Endothelial cell of umbilical vein (primary cell): ENCODE measurements around the gene CCNB1IP1. TPM values are rescaled to one million over a fixed set of nuclear protein-coding genes. Genes with fewer than 3 reads are reported as not detected.

Experiments
- BruUV-seq: library from RNA; stranded (reverse); fragments of 400-500 nt; replicated peaks from 2 replicates; lab custom pipeline; 2021; lab: Mats Ljungman, UMichigan
- CTCF ChIA-PET: fragments of 300-600, 350-600 bp; sonication (Branson Sonifier 250); formaldehyde crosslinking; loops from one replicate; lab custom pipeline; 2021; ENCODE audit warnings: antibody characterized with exemption, inconsistent platforms; lab: Charles Lee
- POLR2A ChIA-PET: fragments of 300-600, 350-600 bp; sonication (Branson Sonifier 250); formaldehyde crosslinking; loops from one replicate; lab custom pipeline; 2021; ENCODE audit warnings: antibody characterized with exemption, inconsistent platforms; lab: Charles Lee
- DNase-seq: peaks from one replicate; pipeline ENCODE4 v3.0.0-alpha.2; 2011; ENCODE audit warnings: low read depth, low spot score
- FAIRE-seq: peaks from 2 replicates; lab custom pipeline; 2011; peaks lifted over from hg19 to GRCh38; lab: Jason Lieb, UNC
- H2AFZ ChIP-seq: 2 replicates; pipeline ENCODE4 v1.6.0; 2012; ENCODE audit warnings: low read depth, low read length, control low read depth, inconsistent platforms
- H3K27ac ChIP-seq: 2 replicates; pipeline ENCODE4 v1.5.1; 2011; ENCODE audit warnings: low read depth, mild to moderate bottlenecking, control low read depth, low read length, moderate library complexity; ENCODE audit not compliant: insufficient read depth
- H3K27me3 ChIP-seq, 2 experiments: 2 replicates each; pipeline versions ENCODE4 v1.6.0 to v1.6.1; 2011; ENCODE audit warnings: low read length in 2 of 2, mixed read lengths in 1 of 2; ENCODE audit not compliant: control insufficient read depth in 2 of 2, insufficient read depth in 2 of 2
- H3K36me3 ChIP-seq, 2 experiments: 2 replicates in 1 of 2; 3 replicates in 1 of 2; pipeline ENCODE4 v1.5.1; 2011; ENCODE audit warnings: low read length in 2 of 2, mild to moderate bottlenecking in 1 of 2, moderate library complexity in 1 of 2; ENCODE audit not compliant: control insufficient read depth in 2 of 2, insufficient read depth in 2 of 2; ENCODE audit errors: extremely low read depth in 1 of 2
- H3K4me1 ChIP-seq: 3 replicates; pipeline ENCODE4 v1.5.1; 2011; ENCODE audit warnings: mild to moderate bottlenecking, low read length; ENCODE audit not compliant: control insufficient read depth, insufficient read depth; ENCODE audit errors: extremely low read depth
- H3K4me2 ChIP-seq: 2 replicates; pipeline ENCODE4 v1.6.1; 2011; ENCODE audit warnings: low read length, control low read depth, mixed read lengths; ENCODE audit not compliant: insufficient read depth
- H3K4me3 ChIP-seq, 3 experiments: fragments of 200-600 bp in 1 of 3; sonication (generic), shearing (Covaris generic) in 1 of 3; replicated peaks in 1 of 3; 2 replicates each; pipeline ENCODE4 v1.5.1; 2011 to 2016; ENCODE audit warnings: control low read depth in 3 of 3, low read length in 3 of 3, mild to moderate bottlenecking in 2 of 3, inconsistent platforms in 1 of 3, low read depth in 1 of 3, moderate library complexity in 1 of 3; ENCODE audit not compliant: insufficient read depth in 1 of 3
- H3K79me2 ChIP-seq: 2 replicates; pipeline ENCODE4 v1.6.0; 2012; ENCODE audit warnings: low read length, inconsistent platforms; ENCODE audit not compliant: control insufficient read depth, insufficient read depth
- H3K9ac ChIP-seq: replicated peaks from 2 replicates; pipeline ENCODE3; 2011; ENCODE audit warnings: low read length, control low read depth; ENCODE audit not compliant: insufficient read depth; ENCODE audit errors: extremely low read depth
- H3K9me1 ChIP-seq: replicated peaks from 3 replicates; pipeline ENCODE4 v1.6.0; 2011; ENCODE audit warnings: mild to moderate bottlenecking, low read length; ENCODE audit not compliant: control insufficient read depth, insufficient read depth; ENCODE audit errors: extremely low read depth
- H3K9me3 ChIP-seq: replicated peaks from 2 replicates; pipeline ENCODE4 v1.5.1; 2012; ENCODE audit warnings: low read length, inconsistent platforms; ENCODE audit not compliant: control insufficient read depth, insufficient read depth
- H4K20me1 ChIP-seq: replicated peaks from 2 replicates; pipeline ENCODE3; 2011; ENCODE audit warnings: mild to moderate bottlenecking, low read length; ENCODE audit not compliant: control insufficient read depth, insufficient read depth; ENCODE audit errors: extremely low read depth
- EZH2 ChIP-seq: IDR thresholded peaks from 2 replicates; pipeline ENCODE4 v1.6.1; 2012; ENCODE audit warnings: borderline replicate concordance, low read depth, mild to moderate bottlenecking, moderate library complexity, low read length, inconsistent platforms; ENCODE audit not compliant: severe bottlenecking
- FOS ChIP-seq: IDR thresholded peaks from 2 replicates; pipeline ENCODE4 v1.6.1; 2011; ENCODE audit warnings: mild to moderate bottlenecking, low read length, moderate library complexity, borderline replicate concordance; ENCODE audit not compliant: insufficient read depth
- GATA2 ChIP-seq: IDR thresholded peaks from 2 replicates; pipeline ENCODE4 v1.7.0; 2011; ENCODE audit warnings: low read depth, mild to moderate bottlenecking, moderate library complexity, mixed read lengths, low read length; ENCODE audit not compliant: insufficient read length, insufficient read depth
- JUN ChIP-seq: IDR thresholded peaks from 2 replicates; pipeline ENCODE4 v1.6.1; 2011; ENCODE audit warnings: borderline replicate concordance, low read depth; ENCODE audit not compliant: insufficient read length, insufficient read depth
- MYC ChIP-seq: IDR thresholded peaks from one replicate; pipeline ENCODE4 v1.6.1; 2011; ENCODE audit warnings: mild to moderate bottlenecking, low read depth, low read length
- POLR2A ChIP-seq: IDR thresholded peaks from 2 replicates; pipeline ENCODE4 v1.6.1; 2012; ENCODE audit warnings: low read depth, mild to moderate bottlenecking, control low read depth, low read length
- POLR2AphosphoS5 ChIP-seq: IDR thresholded peaks from 2 replicates; pipeline ENCODE4 v1.6.1; 2012; ENCODE audit warnings: low read depth, mild to moderate bottlenecking, control low read depth, low read length, moderate library complexity; ENCODE audit not compliant: insufficient read depth
- dilution Hi-C: fragments of 300-500 bp; cut with MboI; formaldehyde crosslinking; loops from one replicate; pipeline ENCODE4 v1.15.0; 2019; ENCODE audit warnings: low sequenced_read_pairs; ENCODE audit not compliant: extremely low pct_ligation_motif_present
- intact Hi-C: fragments of 100-400 bp; cut with micrococcal nuclease; formaldehyde crosslinking; loops from one replicate; pipeline ENCODE4 v1.10.0; 2022
- polyA plus RNA-seq, 4 experiments: library from polyadenylated mRNA; depleted of rRNA in 3 of 4; stranded (reverse) in 3 of 4; unstranded in 1 of 4; fragments of >200 nt; gene quantifications; 2 replicates each; pipeline versions ENCODE4 v1.2.1 to v1.2.3, GENCODE V29; 2011 to 2012; ENCODE audit warnings: missing spikeins in 1 of 4
- total RNA-seq: library from RNA; stranded (reverse); gene quantifications from 2 replicates; pipeline ENCODE4 v1.2.3, GENCODE V29; 2021
- TF ChIP-seq, protein P1 (sequence below): IDR thresholded peaks from 2 replicates; pipeline ENCODE4 v1.6.1; 2011; ENCODE audit not compliant: insufficient read depth, insufficient read length
- TF ChIP-seq, protein P2 (sequence below), 2 donors: IDR thresholded peaks; 1 replicate in 1 of 2; 2 replicates in 1 of 2; pipeline ENCODE4 v1.5.1; 2011; ENCODE audit warnings: low read length in 2 of 2, mild to moderate bottlenecking in 2 of 2, moderate library complexity in 2 of 2, control low read depth in 1 of 2, inconsistent platforms in 1 of 2, low read depth in 1 of 2; ENCODE audit not compliant: insufficient read depth in 1 of 2; ENCODE audit errors: extremely low read depth in 1 of 2

CCNB1IP1 gene
- total and polyA plus RNA-seq, 2 donors (not counting 3 experiments of a cell fraction or from before 2014, with no cell fraction given): 32.7 to 35.5 TPM

DNA sequence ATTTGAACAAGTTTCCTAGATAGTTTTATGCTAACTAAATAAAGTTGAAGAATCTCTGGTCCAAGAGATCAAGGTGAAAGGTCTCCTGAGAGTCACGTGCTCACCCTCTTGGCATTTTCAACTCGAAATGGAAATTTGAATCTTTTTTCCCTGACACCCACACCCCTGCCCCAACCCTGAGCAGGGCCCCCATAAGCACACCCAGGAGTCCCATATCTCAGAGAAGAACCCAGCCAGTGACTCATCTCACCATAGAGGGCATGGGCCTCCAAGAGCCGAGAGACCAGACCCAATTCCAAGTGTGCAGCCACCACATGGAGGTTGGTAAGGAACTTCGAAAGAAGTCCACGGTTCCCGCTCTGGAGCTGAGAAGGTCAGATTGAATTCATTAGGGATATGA is 47.6 kb upstream of the CCNB1IP1 start:
- TF ChIP-seq EZH2 (no peak), POLR2AphosphoS5 (no peak), FOS (no peak), JUN (no peak), POLR2A (no peak), MYC (no peak), GATA2 (no peak)
- TF ChIP-seq, protein P1, sequence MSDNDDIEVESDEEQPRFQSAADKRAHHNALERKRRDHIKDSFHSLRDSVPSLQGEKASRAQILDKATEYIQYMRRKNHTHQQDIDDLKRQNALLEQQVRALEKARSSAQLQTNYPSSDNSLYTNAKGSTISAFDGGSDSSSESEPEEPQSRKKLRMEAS: no peak
- TF ChIP-seq, protein P2, sequence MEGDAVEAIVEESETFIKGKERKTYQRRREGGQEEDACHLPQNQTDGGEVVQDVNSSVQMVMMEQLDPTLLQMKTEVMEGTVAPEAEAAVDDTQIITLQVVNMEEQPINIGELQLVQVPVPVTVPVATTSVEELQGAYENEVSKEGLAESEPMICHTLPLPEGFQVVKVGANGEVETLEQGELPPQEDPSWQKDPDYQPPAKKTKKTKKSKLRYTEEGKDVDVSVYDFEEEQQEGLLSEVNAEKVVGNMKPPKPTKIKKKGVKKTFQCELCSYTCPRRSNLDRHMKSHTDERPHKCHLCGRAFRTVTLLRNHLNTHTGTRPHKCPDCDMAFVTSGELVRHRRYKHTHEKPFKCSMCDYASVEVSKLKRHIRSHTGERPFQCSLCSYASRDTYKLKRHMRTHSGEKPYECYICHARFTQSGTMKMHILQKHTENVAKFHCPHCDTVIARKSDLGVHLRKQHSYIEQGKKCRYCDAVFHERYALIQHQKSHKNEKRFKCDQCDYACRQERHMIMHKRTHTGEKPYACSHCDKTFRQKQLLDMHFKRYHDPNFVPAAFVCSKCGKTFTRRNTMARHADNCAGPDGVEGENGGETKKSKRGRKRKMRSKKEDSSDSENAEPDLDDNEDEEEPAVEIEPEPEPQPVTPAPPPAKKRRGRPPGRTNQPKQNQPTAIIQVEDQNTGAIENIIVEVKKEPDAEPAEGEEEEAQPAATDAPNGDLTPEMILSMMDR (IDR thresholded peaks at IDR 0.05; ENCODE audit: extremely low read depth in 1 of 2, insufficient read depth in 1 of 2, low read depth in 1 of 2, low read length in 2 of 2): no peak
- Histone ChIP-seq H4K20me1 (no peaks in the 10 kb centered on the region), H3K9me3 (no peaks in the 10 kb centered on the region), H3K4me1 (no peaks in the 10 kb centered on the region), H3K4me2 (no peak overlapping the region), H3K27ac (no peak overlapping the region), H3K4me3 (no peak overlapping the region), H2AFZ (no peak overlapping the region), H3K27me3 (no peaks in the 10 kb centered on the region), H3K9ac (no peak overlapping the region), H3K9me1 (no peaks in the 10 kb centered on the region), H3K79me2 (no peaks in the 10 kb centered on the region), H3K36me3 (peaks cover 26 to 79% of the 10 kb centered on the region in 2 experiments)
- no peak for FAIRE-seq
- no TSS peak for BruUV-seq
- DNase-seq: no peak
- ChIA-PET CTCF (interaction anchor here (0.9 to 1.6 kb wide), 2 partner anchors 35 to 68 kb away, joined by 3 read pairs; no protein-coding TSS in a partner anchor), POLR2A (no interaction called here)
- intact Hi-C loops: no loop called here
- dilution Hi-C loops: no loop called here
